ENCODE measurements around the gene RP9.

Gene RP9

GRCh38 chr7:33143996-33144718, 35.0 kb upstream of the RP9 start:
- ChIA-PET CTCF (no interaction called here), POLR2A (no interaction called here)
- WGBS (ENCODE audit: insufficient coverage) = 100% methylated on average over 2 of the region's 4 CpGs
- H3K9me3 ChIP-seq (ENCODE audit: control extremely low read depth in 1 of 5, control insufficient read depth in 4 of 5, insufficient read depth in 2 of 5, low read depth in 1 of 5, low read length in 4 of 5) = peaks cover 0 to 3% (median 0%) of the 10 kb centered on the region in 5 experiments
- H3K4me1 ChIP-seq (ENCODE audit: control extremely low read depth in 1 of 4, control insufficient read depth in 4 of 4, insufficient read depth in 4 of 4, low read length in 3 of 4) = no peaks in the 10 kb centered on the region
- no peaks in the 10 kb centered on the region for H3K36me3 ChIP-seq (ENCODE audit: control insufficient read depth in 4 of 4, insufficient read depth in 4 of 4, low read length in 3 of 4)
- no peak overlapping the region for H3K27ac ChIP-seq (ENCODE audit: insufficient read depth in 1 of 2, low read depth in 1 of 2, low read length in 2 of 2, poor library complexity in 1 of 2, severe bottlenecking in 2 of 2)
- no peaks in the 10 kb centered on the region for H3K27me3 ChIP-seq (replicated peaks in 2 of 5; ENCODE audit: control insufficient read depth in 4 of 5, insufficient read depth in 5 of 5, low read length in 4 of 5)
- no peak for DNase-seq
- no peak overlapping the region for H3K4me3 ChIP-seq (ENCODE audit: control insufficient read depth in 1 of 7, extremely low read depth in 1 of 7, insufficient read depth in 4 of 7, low read depth in 2 of 7, low read length in 6 of 7)

- ChIA-PET CTCF (no interaction called here), POLR2A (no interaction called here)
- no peaks in the 10 kb centered on the region for H3K27me3 ChIP-seq (replicated peaks in 2 of 5; ENCODE audit: control insufficient read depth in 4 of 5, insufficient read depth in 5 of 5, low read length in 4 of 5)
- DNase-seq = no peak
- no peaks in the 10 kb centered on the region for H3K4me1 ChIP-seq (ENCODE audit: control extremely low read depth in 1 of 4, control insufficient read depth in 4 of 4, insufficient read depth in 4 of 4, low read length in 3 of 4)
- H3K4me3 ChIP-seq (ENCODE audit: control insufficient read depth in 1 of 7, extremely low read depth in 1 of 7, insufficient read depth in 4 of 7, low read depth in 2 of 7, low read length in 6 of 7) = no peak overlapping the region
- peaks cover 0 to 3% (median 0%) of the 10 kb centered on the region in 5 experiments for H3K9me3 ChIP-seq (ENCODE audit: control extremely low read depth in 1 of 5, control insufficient read depth in 4 of 5, insufficient read depth in 2 of 5, low read depth in 1 of 5, low read length in 4 of 5)
- no CpG with 5 or more reads among the region's 1 CpG for WGBS (ENCODE audit: insufficient coverage)
- no peak overlapping the region for H3K27ac ChIP-seq (ENCODE audit: insufficient read depth in 1 of 2, low read depth in 1 of 2, low read length in 2 of 2, poor library complexity in 1 of 2, severe bottlenecking in 2 of 2)
- H3K36me3 ChIP-seq (ENCODE audit: control insufficient read depth in 4 of 4, insufficient read depth in 4 of 4, low read length in 3 of 4) = no peaks in the 10 kb centered on the region
These were observed 33.4 kb upstream of the RP9 start for GRCh38 chr7:33142585-33142984.

- H3K4me3 ChIP-seq (ENCODE audit: control insufficient read depth in 1 of 7, extremely low read depth in 1 of 7, insufficient read depth in 4 of 7, low read depth in 2 of 7, low read length in 6 of 7) = no peak overlapping the region
- H3K27me3 ChIP-seq (replicated peaks in 2 of 5; ENCODE audit: control insufficient read depth in 4 of 5, insufficient read depth in 5 of 5, low read length in 4 of 5) = no peaks in the 10 kb centered on the region
- no peak for DNase-seq
- no peaks in the 10 kb centered on the region for H3K4me1 ChIP-seq (ENCODE audit: control extremely low read depth in 1 of 4, control insufficient read depth in 4 of 4, insufficient read depth in 4 of 4, low read length in 3 of 4)
- ChIA-PET POLR2A (no interaction called here), CTCF (no interaction called here)
- over 99% methylated on average over 11 of the region's 15 CpGs for WGBS (ENCODE audit: insufficient coverage)
- H3K9me3 ChIP-seq (ENCODE audit: control extremely low read depth in 1 of 5, control insufficient read depth in 4 of 5, insufficient read depth in 2 of 5, low read depth in 1 of 5, low read length in 4 of 5) = peaks cover 0 to 17% (median 7%) of the 10 kb centered on the region in 5 experiments
- H3K27ac ChIP-seq (ENCODE audit: insufficient read depth in 1 of 2, low read depth in 1 of 2, low read length in 2 of 2, poor library complexity in 1 of 2, severe bottlenecking in 2 of 2) = no peak overlapping the region
- peaks cover 0 to 3% (median 0%) of the 10 kb centered on the region in 4 experiments for H3K36me3 ChIP-seq (ENCODE audit: control insufficient read depth in 4 of 4, insufficient read depth in 4 of 4, low read length in 3 of 4)
These were observed 27.9 kb upstream of the RP9 start for GRCh38 chr7:33137103-33137502.

GRCh38 chr7:33130184-33130583, 21.0 kb upstream of the RP9 start:
- peak overlapping the region in 6 of 7 experiments; percentile 88 to 100 (median 91) for H3K4me3 ChIP-seq (ENCODE audit: control insufficient read depth in 1 of 7, extremely low read depth in 1 of 7, insufficient read depth in 4 of 7, low read depth in 2 of 7, low read length in 6 of 7)
- ChIA-PET POLR2A (no interaction called here), CTCF (interaction anchor here (1.1 kb wide), 1 partner anchor 329 kb away, joined by 4 read pairs; no protein-coding TSS in a partner anchor)
- WGBS (ENCODE audit: insufficient coverage) = no CpG with 5 or more reads among the region's 3 CpGs
- no peaks in the 10 kb centered on the region for H3K27me3 ChIP-seq (replicated peaks in 2 of 5; ENCODE audit: control insufficient read depth in 4 of 5, insufficient read depth in 5 of 5, low read length in 4 of 5)
- H3K36me3 ChIP-seq (ENCODE audit: control insufficient read depth in 4 of 4, insufficient read depth in 4 of 4, low read length in 3 of 4) = peaks cover 0 to 3% (median 0%) of the 10 kb centered on the region in 4 experiments
- peak overlapping the region; percentile 74 to 75 for H3K27ac ChIP-seq (ENCODE audit: insufficient read depth in 1 of 2, low read depth in 1 of 2, low read length in 2 of 2, poor library complexity in 1 of 2, severe bottlenecking in 2 of 2)
- peaks cover 0 to 8% (median 7%) of the 10 kb centered on the region in 5 experiments for H3K9me3 ChIP-seq (ENCODE audit: control extremely low read depth in 1 of 5, control insufficient read depth in 4 of 5, insufficient read depth in 2 of 5, low read depth in 1 of 5, low read length in 4 of 5)
- H3K4me1 ChIP-seq (ENCODE audit: control extremely low read depth in 1 of 4, control insufficient read depth in 4 of 4, insufficient read depth in 4 of 4, low read length in 3 of 4) = peaks cover 5 to 17% (median 13%) of the 10 kb centered on the region in 4 experiments
- DNase-seq = peak in 2 of 3 donors; percentile 38 to 56

GRCh38 chr7:33129806-33130153, 20.6 kb upstream of the RP9 start:
- Histone ChIP-seq H3K4me3 (ENCODE audit: control insufficient read depth in 1 of 7, extremely low read depth in 1 of 7, insufficient read depth in 4 of 7, low read depth in 2 of 7, low read length in 6 of 7) (peak overlapping the region; percentile 72 to 100 (median 90)), H3K36me3 (ENCODE audit: control insufficient read depth in 4 of 4, insufficient read depth in 4 of 4, low read length in 3 of 4) (peaks cover 0 to 1% (median 0%) of the 10 kb centered on the region in 4 experiments), H3K4me1 (ENCODE audit: control extremely low read depth in 1 of 4, control insufficient read depth in 4 of 4, insufficient read depth in 4 of 4, low read length in 3 of 4) (peaks cover 5 to 17% (median 13%) of the 10 kb centered on the region in 4 experiments), H3K27me3 (replicated peaks in 2 of 5; ENCODE audit: control insufficient read depth in 4 of 5, insufficient read depth in 5 of 5, low read length in 4 of 5) (no peaks in the 10 kb centered on the region), H3K9me3 (ENCODE audit: control extremely low read depth in 1 of 5, control insufficient read depth in 4 of 5, insufficient read depth in 2 of 5, low read depth in 1 of 5, low read length in 4 of 5) (peaks cover 0 to 6% (median 4%) of the 10 kb centered on the region in 5 experiments), H3K27ac (ENCODE audit: insufficient read depth in 1 of 2, low read depth in 1 of 2, low read length in 2 of 2, poor library complexity in 1 of 2, severe bottlenecking in 2 of 2) (peak overlapping the region; percentile 74 to 75)
- 0% methylated on average over 8 of the region's 11 CpGs for WGBS (ENCODE audit: insufficient coverage)
- CTCF ChIA-PET = interaction anchor here (1.1 to 3.9 kb wide), 2 partner anchors 21 to 329 kb away, joined by 4 to 12 read pairs; partner anchors contain the start of gene RP9
- no peak for DNase-seq
- POLR2A ChIA-PET = no interaction called here

GRCh38 chr7:33128990-33129805, 20.0 kb upstream of the RP9 start, which contains the start of gene BBS9:
Gene BBS9 (plus strand): TSS chr7:33129564. CDS start chr7:33146253, 16,689 bp downstream.
- peak within 1 kb of the TSS; percentile 74 to 75 for H3K27ac ChIP-seq (ENCODE audit: insufficient read depth in 1 of 2, low read depth in 1 of 2, low read length in 2 of 2, poor library complexity in 1 of 2, severe bottlenecking in 2 of 2)
- no peaks in the 10 kb centered on the region for H3K27me3 ChIP-seq (replicated peaks in 2 of 5; ENCODE audit: control insufficient read depth in 4 of 5, insufficient read depth in 5 of 5, low read length in 4 of 5)
- peaks cover 0 to 2% (median 0%) of the 10 kb centered on the region in 5 experiments for H3K9me3 ChIP-seq (ENCODE audit: control extremely low read depth in 1 of 5, control insufficient read depth in 4 of 5, insufficient read depth in 2 of 5, low read depth in 1 of 5, low read length in 4 of 5)
- ChIA-PET CTCF (interaction anchor here (1.1 to 3.9 kb wide), 2 partner anchors 20 to 328 kb away, joined by 4 to 12 read pairs; partner anchors contain the start of gene RP9), POLR2A (no interaction called here)
- H3K36me3 ChIP-seq (ENCODE audit: control insufficient read depth in 4 of 4, insufficient read depth in 4 of 4, low read length in 3 of 4) = no peaks in the 10 kb centered on the region
- H3K4me1 ChIP-seq (ENCODE audit: control extremely low read depth in 1 of 4, control insufficient read depth in 4 of 4, insufficient read depth in 4 of 4, low read length in 3 of 4) = peaks cover 5 to 17% (median 13%) of the 10 kb centered on the region in 4 experiments
- under 1% methylated on average over 50 of the region's 57 CpGs for WGBS (ENCODE audit: insufficient coverage)
- DNase-seq = peak; percentile 96 to 99 (median 97)
- peak within 1 kb of the TSS; percentile 72 to 100 (median 90) for H3K4me3 ChIP-seq (ENCODE audit: control insufficient read depth in 1 of 7, extremely low read depth in 1 of 7, insufficient read depth in 4 of 7, low read depth in 2 of 7, low read length in 6 of 7)
